Suprapubic skin (tissue), 4 donors: ENCODE measurements around the gene NOS1AP. TPM values are rescaled to one million over a fixed set of nuclear protein-coding genes. Genes with fewer than 3 reads are reported as not detected.

Experiments
- DNase-seq, 2 donors: peaks; one replicate each; pipeline ENCODE4 v3.0.0-alpha.2; 2019; ENCODE audit warnings: low spot score in 2 of 2
- H3K27ac ChIP-seq: fragments of 200-600 bp; sonication (generic); one replicate; pipeline ENCODE4 v1.5.1; 2019
- H3K27me3 ChIP-seq: fragments of 200-600 bp; sonication (generic); one replicate; pipeline ENCODE4 v1.5.1; 2019
- H3K36me3 ChIP-seq: fragments of 200-600 bp; sonication (generic); one replicate; pipeline ENCODE4 v1.5.1; 2019
- H3K4me1 ChIP-seq: fragments of 200-600 bp; sonication (generic); one replicate; pipeline ENCODE4 v1.5.1; 2019
- H3K4me3 ChIP-seq: fragments of 200-600 bp; sonication (generic); one replicate; pipeline ENCODE4 v1.5.1; 2019; ENCODE audit warnings: mild to moderate bottlenecking
- H3K9me3 ChIP-seq: fragments of 200-600 bp; sonication (generic); one replicate; pipeline ENCODE4 v1.5.1; 2019
- EP300 ChIP-seq: sonication (generic); formaldehyde crosslinking; IDR thresholded peaks from one replicate; pipeline ENCODE4 v1.6.1; 2017; ENCODE audit warnings: antibody characterized with exemption
- POLR2A ChIP-seq, 2 donors: fragments of 450-650 bp; IDR thresholded peaks; one replicate each; pipeline ENCODE4 v1.6.1; 2017; ENCODE audit warnings: antibody characterized with exemption in 2 of 2, mild to moderate bottlenecking in 2 of 2, moderate library complexity in 2 of 2
- POLR2AphosphoS5 ChIP-seq, 3 donors: sonication (generic); formaldehyde crosslinking; IDR thresholded peaks; one replicate each; pipeline ENCODE4 v1.6.1; 2017; ENCODE audit warnings: antibody characterized with exemption in 3 of 3
- WGBS: methylation state at CpG from one replicate; pipeline ENCODE4 v1.1.5; 2018; 5-methylcytosine and 5-hydroxymethylcytosine counted together
- total RNA-seq, 4 donors: library from RNA; depleted of rRNA; stranded (reverse); fragments of >200 nt; gene quantifications; one replicate each; pipeline ENCODE4 v1.1.0, GENCODE V29; 2016
- TF ChIP-seq, protein P1 (sequence below), 2 donors: fragments of 200-600 bp in 1 of 2; fragments of 450-650 bp in 1 of 2; sonication (generic) in 1 of 2; IDR thresholded peaks; one replicate each; pipeline ENCODE4 v1.5.1; 2016 to 2019; ENCODE audit warnings: antibody characterized with exemption in 2 of 2, mild to moderate bottlenecking in 1 of 2, moderate library complexity in 1 of 2

NOS1AP gene
- total RNA-seq, 4 donors from 2014 or later, result 1.9 to 9.5 (median 3.3) TPM

DNA sequence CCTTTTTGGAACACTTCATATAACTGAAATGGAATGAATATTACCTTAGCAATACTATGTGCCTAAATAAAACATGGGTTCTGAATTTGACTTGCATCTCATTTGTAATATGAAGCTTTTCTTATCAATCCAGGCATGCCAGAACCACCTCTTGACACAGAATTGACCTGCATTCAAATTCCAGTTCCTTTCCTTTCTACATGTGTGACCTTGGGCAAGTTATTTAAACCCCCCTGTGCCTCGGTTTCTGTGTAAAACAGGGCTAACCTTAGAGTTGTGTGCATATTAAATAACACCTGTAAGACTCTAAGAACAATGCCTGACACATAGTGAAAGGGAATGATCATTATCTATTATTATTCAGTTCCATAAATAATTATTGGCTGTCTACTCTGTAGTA lies 2.0 kb upstream of the NOS1AP start:
- peaks cover 15% of the 10 kb centered on the region for H3K27me3 ChIP-seq
- no peak for TF ChIP-seq EP300
- 80% methylated on average over 1 of the region's 1 CpG for WGBS

DNA sequence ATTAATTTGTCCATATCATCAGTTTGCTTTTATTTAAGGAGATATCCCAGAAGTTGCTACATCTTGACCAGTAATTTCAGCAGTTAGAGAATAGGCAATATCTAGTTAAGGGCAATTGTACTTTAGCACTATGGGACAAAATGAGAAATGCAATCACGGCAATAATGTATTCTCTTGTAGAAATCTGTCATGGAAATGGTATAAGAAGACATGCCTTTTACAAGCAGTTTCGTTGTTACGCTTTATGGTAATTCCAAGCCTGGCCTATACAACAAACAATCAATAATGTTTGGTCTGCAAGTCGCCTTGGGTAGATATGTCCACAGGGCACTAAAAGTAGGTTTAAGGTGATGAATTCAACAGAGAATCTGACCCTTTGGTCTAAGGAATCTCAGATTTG lies 1.2 kb upstream of the NOS1AP start:
- Histone ChIP-seq H3K9me3 (no peaks in the 10 kb centered on the region), H3K4me3 (no peak overlapping the region), H3K27me3 (peaks cover 19% of the 10 kb centered on the region), H3K36me3 (no peaks in the 10 kb centered on the region), H3K27ac (no peak overlapping the region), H3K4me1 (peaks cover 15% of the 10 kb centered on the region)
- no peak for TF ChIP-seq POLR2A (IDR thresholded peaks at IDR 0.05)
- WGBS, result 95% methylated on average over 4 of the region's 4 CpGs
- DNase-seq, result no peak

More for the DNA sequence above, 2.0 kb upstream of the NOS1AP start:
- peaks cover 15% of the 10 kb centered on the region for H3K4me1 ChIP-seq
- H3K4me3 ChIP-seq, result no peak overlapping the region
- DNase-seq, result no peak
- H3K36me3 ChIP-seq, result no peaks in the 10 kb centered on the region
- H3K27ac ChIP-seq, result no peak overlapping the region
- H3K9me3 ChIP-seq, result no peaks in the 10 kb centered on the region

- Histone ChIP-seq H3K9me3 (no peaks in the 10 kb centered on the region), H3K27me3 (peaks cover 28% of the 10 kb centered on the region), H3K4me1 (peaks cover 15% of the 10 kb centered on the region), H3K36me3 (no peaks in the 10 kb centered on the region), H3K27ac (peak overlapping the region; percentile 67), H3K4me3 (peak overlapping the region; percentile 91)
- DNase-seq, result peak; percentile 62 to 76
- 2% methylated on average over 8 of the region's 29 CpGs for WGBS
- no peak for TF ChIP-seq EP300
- TF ChIP-seq, protein P1, sequence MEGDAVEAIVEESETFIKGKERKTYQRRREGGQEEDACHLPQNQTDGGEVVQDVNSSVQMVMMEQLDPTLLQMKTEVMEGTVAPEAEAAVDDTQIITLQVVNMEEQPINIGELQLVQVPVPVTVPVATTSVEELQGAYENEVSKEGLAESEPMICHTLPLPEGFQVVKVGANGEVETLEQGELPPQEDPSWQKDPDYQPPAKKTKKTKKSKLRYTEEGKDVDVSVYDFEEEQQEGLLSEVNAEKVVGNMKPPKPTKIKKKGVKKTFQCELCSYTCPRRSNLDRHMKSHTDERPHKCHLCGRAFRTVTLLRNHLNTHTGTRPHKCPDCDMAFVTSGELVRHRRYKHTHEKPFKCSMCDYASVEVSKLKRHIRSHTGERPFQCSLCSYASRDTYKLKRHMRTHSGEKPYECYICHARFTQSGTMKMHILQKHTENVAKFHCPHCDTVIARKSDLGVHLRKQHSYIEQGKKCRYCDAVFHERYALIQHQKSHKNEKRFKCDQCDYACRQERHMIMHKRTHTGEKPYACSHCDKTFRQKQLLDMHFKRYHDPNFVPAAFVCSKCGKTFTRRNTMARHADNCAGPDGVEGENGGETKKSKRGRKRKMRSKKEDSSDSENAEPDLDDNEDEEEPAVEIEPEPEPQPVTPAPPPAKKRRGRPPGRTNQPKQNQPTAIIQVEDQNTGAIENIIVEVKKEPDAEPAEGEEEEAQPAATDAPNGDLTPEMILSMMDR (IDR thresholded peaks at IDR 0.05), result no peak
- no peak for TF ChIP-seq POLR2A (IDR thresholded peaks at IDR 0.05)
- TF ChIP-seq POLR2AphosphoS5 (IDR thresholded peaks at IDR 0.05), result no peak
These were observed 730 bp downstream of the NOS1AP start for GRCh38 chr1:162070094-162070748.

- peaks cover 27% of the 10 kb centered on the region for H3K27me3 ChIP-seq
- no peak for DNase-seq
- peak overlapping the region; percentile 91 for H3K4me3 ChIP-seq
- TF ChIP-seq EP300, result no peak
- no peak for TF ChIP-seq POLR2A (IDR thresholded peaks at IDR 0.05)
- no peak for TF ChIP-seq POLR2AphosphoS5 (IDR thresholded peaks at IDR 0.05)
- TF ChIP-seq, protein P1 (IDR thresholded peaks at IDR 0.05), result no peak
- no peaks in the 10 kb centered on the region for H3K36me3 ChIP-seq
- WGBS, result 41% methylated on average over 7 of the region's 7 CpGs
- no peak overlapping the region for H3K27ac ChIP-seq
- peaks cover 15% of the 10 kb centered on the region for H3K4me1 ChIP-seq
- no peaks in the 10 kb centered on the region for H3K9me3 ChIP-seq
These were observed 1.3 kb downstream of the NOS1AP start for GRCh38 chr1:162070825-162071224.

DNA sequence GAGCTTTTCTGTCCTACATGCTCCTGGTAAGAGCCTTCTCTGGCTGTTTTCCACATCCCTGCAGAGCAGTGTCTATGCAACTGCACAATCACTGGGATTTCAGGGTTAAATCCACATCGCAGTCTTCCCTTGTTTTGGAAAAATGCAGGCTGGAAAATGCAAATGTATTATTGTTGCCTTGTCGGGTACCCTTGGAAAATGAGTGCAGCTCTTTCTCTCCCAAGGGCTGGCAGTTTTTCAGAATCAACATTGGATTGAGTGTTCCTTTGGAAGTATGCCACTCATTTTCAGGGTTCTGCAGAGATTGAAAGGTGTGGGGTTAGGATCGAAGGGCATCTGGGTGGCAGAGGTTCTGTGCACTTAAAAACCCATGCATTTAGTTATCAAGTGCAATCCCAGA lies 3.2 kb downstream of the NOS1AP start:
- peaks cover 22% of the 10 kb centered on the region for H3K27me3 ChIP-seq
- peaks cover 15% of the 10 kb centered on the region for H3K4me1 ChIP-seq
- no peak overlapping the region for H3K4me3 ChIP-seq
- 37% methylated on average over 3 of the region's 3 CpGs for WGBS
- no peak for DNase-seq
- no peaks in the 10 kb centered on the region for H3K9me3 ChIP-seq
- no peak overlapping the region for H3K27ac ChIP-seq
- no peaks in the 10 kb centered on the region for H3K36me3 ChIP-seq
- TF ChIP-seq, protein P1 (IDR thresholded peaks at IDR 0.05), result no peak
- TF ChIP-seq EP300, result no peak
- no peak for TF ChIP-seq POLR2A (IDR thresholded peaks at IDR 0.05)
- TF ChIP-seq POLR2AphosphoS5 (IDR thresholded peaks at IDR 0.05), result no peak

GRCh38 chr1:162074276-162075005 lies 5.0 kb downstream of the NOS1AP start:
- 78% methylated on average over 4 of the region's 4 CpGs for WGBS
- no peak overlapping the region for H3K27ac ChIP-seq
- no peak for DNase-seq
- no peaks in the 10 kb centered on the region for H3K36me3 ChIP-seq
- peaks cover 25% of the 10 kb centered on the region for H3K27me3 ChIP-seq
- no peaks in the 10 kb centered on the region for H3K9me3 ChIP-seq
- H3K4me1 ChIP-seq, result peaks cover 11% of the 10 kb centered on the region
- H3K4me3 ChIP-seq, result no peak overlapping the region
- no peak for TF ChIP-seq POLR2A (IDR thresholded peaks at IDR 0.05)
- no peak for TF ChIP-seq EP300
- TF ChIP-seq, protein P1 (IDR thresholded peaks at IDR 0.05), result no peak
- TF ChIP-seq POLR2AphosphoS5 (IDR thresholded peaks at IDR 0.05), result no peak
